HG03039 (cell line): Measurements from ENCODE around the gene PAX6.

Source experiments
- ATAC-seq: cut with Tn5 transposase; IDR thresholded peaks from one replicate; pipeline ENCODE4 v1.9.1; 2021; ENCODE audit warnings: mild to moderate bottlenecking, moderate library complexity; ENCODE audit not compliant: unreplicated experiment

The PAX6 gene

DNA sequence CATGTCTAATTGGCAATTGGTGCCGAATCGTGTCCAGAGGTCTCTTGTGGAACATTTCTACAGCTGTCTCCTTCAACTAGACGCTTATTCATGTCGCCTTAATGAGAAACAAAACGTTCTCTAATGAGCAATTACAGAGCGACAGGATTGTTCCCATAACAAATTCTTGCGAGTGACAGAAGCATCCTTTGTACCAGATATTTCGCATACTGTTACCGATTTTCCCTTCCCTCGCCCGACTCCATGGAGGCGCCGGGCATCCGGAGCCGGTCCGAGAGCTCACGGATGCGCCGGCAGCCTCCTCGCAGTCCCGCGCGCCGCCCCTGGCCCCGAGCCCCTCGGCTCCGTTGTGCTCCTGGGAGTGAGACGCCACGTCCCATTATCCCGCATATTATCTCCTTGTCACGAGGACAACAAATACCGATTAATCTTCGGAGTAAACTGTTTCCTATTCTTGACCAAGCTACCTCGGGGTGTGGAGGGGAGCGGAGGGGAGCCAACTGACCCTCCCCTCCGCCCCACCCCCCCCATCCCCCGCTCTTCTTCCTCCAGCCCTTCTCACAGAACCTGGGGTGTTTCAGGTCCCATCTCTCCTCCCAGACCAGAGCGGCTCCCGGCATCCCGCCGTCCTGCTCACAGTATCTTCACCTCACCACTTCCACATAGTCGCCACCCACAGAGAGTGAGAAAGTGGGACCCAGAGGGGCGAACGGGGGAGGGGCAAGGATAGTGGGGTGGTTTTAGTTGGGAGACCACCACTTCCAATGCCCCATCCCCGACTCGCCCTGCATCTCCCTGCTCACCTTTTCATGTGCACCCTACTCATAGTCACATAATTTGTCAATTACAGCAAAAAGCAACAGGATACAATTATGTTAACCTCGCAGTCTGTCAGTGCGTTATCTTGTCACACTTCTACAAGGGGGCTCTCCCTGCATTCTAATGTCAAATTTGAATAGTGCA, 11.4 kb downstream of the PAX6 start:
- ATAC-seq = no peak

DNA sequence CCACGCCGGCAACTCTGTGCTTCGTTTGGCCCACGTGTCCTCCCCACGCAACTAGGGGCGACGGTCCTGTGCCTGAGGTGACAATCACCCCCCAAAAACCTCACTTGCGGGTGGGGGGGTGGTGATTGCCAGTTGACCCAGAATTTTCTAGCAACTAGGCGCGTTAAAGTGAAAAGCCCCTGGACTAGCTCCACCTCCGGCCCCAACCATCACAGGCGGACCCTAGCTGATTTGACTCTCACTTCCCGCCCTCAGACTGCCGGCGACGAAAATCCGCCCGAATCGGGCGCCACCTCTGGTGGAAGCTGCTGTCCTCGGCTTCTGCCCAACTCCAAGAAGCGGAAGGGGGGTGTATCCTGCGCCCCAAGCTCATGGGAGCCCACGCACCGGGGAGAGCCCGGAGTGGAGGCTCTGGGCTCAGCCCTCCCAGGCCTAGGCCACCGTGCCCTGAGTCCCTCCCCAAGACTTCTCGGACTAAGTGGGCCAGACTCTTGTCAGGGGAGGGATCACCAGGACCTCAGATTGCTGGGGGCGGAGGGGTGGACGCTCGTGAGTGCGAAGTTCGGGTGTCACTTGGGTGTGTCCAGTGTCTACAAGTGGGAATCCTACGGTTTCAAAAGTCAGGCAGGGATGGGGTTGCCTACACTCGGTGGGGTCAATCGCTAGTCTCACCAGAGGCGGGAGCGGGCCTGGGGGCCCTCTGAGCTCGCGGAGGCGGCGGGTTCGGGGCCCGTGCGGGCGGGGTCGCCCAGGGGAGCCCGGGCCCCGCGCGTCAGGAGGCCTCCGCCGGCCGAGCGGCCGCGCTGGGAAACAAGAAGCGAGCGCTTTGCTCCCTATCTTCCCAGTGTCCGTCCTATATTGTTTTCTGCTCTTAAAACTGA, 12.3 kb downstream of the PAX6 start:
- ATAC-seq = no peak

DNA sequence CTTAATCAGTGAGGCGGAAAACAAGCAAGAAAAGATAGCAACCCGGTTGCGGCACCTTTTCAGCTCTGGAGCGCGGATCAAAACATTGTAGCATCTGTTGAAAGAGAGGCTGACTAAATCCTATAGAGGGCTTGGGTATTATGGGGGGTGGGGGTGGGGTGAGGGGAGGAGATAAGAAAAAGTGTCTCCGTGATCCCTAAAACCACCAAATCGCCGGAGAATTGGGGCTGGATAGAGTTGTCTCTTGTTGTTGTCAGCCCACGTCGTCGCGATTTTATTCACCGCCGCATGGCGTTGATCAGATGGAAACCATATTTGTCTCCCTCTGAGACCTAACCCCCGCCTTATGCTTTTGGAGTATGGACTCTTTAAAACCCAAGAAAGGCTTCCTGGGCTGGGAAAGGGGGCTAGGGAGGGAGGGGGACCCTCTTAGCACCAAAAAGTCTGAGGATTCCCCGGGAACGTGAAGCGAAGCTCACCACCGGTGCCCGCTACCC, 13.0 kb downstream of the PAX6 start:
- ATAC-seq = no peak

DNA sequence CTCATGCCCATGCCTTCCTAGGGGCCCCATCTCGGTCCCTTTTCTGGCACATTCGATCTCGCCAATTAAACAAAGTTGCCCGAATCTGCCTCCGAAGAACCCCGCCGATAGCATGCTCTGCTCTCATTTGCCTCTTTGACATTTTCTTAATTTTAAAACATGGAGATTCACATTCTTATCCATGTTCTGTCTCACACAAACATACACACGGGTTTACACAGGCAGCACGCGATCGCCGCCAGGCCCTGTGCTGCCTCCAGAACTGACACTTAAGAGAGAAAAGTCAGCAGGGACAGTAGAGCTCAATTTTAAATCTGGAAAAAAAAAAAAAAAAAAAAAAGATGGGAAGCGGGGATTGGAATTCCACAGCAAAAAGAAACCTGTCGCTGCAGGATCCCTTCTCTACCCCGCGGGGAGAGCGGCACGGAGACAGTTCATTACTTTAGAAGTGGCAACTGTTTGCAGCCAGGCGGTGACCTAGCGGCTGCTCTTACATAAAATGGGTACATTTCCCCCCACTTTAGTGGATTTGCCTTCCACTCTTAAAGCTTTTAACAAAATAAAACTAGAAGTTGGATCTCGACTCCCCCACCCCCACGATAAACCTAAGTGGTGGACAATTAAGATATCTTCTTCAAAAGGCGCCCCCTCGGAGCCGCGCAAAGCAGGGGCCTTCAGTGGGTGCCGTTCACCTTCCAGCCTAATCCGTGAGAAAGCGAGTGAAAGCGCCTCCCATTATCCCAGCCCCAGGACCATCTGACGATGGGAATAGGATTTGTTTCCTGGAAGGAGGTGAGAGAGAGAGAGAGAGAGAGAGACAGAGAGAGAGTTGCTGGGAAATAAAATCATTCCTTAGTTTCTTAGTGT, 13.7 kb downstream of the PAX6 start:
- ATAC-seq = no peak

DNA sequence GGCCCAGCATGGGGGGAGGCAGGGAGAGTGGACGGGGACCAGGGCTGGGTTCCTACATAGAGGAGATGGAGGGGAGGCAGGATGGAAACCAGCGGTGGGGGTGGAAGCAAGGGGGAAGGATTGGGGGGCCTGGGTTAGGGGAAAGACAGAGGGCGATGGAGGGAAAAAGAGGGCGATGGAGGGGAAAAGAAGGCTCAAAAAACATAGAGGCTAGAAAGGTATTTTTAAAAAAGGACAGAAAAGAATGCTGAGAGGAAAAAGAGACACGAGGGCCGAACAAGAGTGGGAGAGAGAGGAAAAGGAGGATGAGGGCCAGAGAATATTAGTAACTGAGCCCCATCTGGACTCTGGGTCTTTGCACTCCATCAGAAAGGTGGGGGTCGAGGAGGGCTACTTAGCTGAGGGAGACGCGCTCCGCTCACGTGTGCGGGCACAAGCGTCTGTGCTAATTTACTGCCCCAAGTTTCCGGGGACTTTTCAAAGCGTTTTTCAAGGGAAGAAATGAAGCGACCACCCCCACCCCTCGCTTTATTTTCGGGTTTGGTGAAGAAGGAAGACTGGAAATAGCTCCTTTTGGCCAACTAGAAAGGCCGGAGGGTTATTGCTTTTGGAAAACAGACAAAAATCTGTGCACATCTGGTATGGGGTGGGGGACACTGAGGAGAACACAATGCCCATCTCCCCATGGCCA, 14.5 kb downstream of the PAX6 start:
- no peak for ATAC-seq

DNA sequence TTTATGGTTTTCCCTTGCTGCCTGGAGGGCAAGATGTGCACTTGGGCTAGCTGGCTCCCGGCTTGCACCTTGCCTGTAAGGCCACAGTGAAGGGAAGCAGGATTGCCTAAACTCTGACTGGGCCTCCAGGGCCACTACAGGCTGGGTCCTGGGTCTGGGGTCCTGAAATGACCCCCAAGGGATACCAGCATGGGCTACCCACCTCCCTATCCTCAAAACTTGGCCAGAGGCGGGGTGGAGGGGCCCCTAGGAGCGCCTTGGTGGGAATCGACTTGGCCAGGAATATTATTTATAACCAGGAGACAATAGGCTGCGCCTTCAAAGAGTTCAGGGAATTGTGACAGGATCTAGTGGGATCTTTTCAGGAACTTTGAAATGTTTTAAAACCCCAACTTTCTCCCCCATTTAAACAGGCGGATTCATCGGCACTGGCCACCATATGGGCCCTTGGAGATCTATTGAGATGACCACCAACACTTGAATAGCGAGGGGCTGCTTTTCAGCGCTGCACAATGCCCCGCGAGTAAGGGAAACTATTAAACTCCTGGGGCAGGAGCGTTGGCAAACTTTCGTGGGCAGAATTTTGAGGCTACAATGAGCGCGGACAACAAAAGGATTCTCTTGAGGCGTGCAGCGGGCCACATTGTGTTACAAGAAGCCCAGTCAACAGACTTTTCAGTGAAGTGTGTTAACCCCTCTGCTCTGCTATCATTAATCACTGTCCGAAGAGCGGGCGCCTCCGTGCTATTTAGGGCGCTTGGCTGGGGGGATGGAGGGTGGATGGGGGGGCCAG, 15.2 kb downstream of the PAX6 start:
- no peak for ATAC-seq

DNA sequence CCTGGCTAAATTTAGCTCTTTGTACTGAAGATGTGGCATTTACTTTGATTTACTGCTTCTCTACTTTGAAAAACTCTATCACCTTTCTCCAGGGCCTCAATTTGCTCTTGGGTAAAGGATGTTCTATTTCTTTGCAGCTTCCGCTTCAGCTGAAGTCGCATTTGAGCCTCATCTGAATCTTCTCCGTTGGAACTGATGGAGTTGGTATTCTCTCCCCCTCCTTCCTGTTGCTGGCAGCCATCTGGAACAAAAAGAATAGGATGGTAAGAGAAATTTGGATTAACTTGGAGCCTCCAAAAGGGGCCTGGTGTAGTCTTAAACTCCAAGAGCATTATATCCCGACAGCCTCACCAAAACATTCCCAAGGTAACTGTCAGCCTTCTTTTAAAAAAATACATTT, 16.6 kb downstream of the PAX6 start:
- ATAC-seq = no peak

DNA sequence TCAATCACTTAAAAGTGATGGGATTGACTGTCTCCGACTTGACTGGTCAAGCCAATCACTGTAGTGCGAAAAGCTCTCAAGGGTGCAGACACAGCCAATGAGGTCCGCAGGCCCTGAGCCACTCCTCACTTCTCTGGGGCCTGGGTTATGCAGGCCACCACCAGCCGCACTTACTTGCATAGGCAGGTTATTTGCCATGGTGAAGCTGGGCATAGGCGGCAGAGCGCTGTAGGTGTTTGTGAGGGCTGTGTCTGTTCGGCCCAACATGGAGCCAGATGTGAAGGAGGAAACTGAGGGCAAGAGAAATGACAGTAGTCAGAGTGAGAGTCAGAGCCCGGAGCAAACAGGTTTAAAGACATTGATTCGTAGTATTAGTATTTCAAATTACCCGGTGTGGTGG, 17.9 kb downstream of the PAX6 start:
- no peak for ATAC-seq

DNA sequence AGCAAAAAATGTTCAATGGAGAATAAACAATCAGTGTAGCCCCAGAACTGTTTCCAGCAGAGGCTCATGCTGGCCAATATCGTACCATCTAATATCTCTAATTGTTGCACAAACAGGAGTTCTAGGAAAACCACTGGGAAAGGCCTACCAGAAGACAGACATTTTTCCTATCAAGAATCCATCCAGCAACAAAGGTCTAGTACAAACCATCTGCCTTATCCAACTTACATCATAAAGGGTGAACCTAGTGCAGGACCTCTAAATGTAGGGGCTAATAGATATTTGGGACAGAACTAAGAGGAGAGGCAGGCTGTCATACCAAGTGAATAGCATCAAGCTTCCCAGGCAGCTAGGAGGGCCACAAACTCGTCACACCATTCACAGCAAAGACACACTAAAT, 18.7 kb downstream of the PAX6 start:
- ATAC-seq = no peak

DNA sequence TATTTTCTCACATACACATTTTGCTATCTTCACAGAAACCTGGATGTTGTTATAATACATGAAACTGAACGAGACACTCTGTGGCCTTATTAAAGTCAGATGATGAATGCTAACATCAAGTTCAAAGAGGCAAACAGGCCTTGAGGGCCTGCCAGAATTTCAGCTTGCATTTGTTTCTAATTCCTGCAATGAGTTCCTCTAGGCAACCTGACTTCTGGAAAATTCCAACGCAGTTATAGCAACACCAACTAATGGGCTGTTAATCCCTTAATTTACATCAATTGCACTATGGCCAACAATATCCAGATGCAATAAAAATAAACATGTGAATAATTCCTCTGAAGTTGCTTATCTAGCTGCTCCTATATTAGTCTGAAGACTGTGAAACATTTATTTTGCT, 19.1 kb downstream of the PAX6 start:
- no peak for ATAC-seq

DNA sequence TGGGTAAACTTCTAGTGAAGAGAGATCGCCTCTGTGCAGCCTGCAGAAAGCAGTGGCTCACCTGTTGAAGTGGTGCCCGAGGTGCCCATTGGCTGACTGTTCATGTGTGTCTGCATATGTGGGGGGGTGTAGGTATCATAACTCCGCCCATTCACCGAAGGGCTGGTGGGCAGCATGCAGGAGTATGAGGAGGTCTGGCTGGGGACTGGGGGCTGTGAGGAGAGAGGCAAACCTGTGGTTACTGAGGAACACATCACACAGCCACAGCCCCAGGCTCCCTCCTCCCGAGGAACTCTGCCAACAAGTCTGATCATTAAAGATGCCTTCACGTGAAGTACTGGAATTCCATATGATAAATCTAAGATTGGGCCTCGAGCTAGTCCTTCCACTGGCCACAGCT, 20.5 kb downstream of the PAX6 start:
- no peak for ATAC-seq

DNA sequence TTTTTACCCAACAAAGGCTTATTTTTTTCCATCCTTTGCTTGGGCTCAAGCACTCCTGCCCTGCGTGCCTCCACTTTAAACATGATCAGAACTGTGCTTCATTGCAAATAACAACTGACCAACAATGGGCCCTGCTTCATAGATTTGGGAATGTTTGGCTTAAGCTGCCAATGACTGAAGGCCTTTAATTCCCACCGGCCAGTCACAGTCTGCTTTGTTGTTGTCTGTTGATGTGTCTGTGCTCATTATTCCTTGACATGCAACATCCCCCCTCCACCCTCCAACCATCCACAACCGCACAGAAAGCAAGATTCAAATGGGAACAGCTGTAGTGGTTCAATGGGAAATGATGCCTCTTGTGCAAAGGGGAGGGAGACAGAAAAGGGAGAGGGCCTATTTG, 23.0 kb downstream of the PAX6 start:
- ATAC-seq = no peak

DNA sequence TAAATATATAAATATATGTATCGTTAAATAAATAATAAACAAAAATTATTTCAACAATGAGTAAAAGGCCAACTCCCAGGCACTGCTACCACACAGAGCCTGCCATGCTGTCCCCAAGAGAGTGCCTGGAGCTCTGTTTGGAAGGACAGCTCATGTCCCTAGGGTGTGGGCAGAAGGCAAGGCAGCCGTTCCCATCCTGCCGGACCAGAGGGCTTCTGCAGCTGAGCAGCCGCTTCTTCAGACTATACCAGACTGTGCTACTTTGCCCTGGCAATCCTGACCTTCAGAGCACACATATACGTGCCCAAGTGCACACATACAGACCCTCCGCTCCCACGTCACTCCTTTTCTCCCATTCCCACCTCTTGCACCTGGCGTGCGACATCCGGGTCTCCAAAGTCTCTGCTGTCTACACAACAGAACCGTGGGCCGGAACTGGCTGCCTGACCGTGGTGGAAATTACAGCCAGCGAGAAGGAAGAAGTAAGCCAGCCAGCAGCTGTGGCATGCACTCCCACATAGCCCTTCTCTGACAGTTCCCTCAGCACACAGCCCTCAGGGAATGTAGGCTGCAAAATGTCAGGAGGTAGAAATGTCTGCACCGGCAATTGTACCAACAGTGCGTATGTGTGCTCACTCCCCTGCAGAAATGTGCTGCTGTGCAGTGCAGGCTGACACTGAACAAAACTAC, 24.0 kb downstream of the PAX6 start:
- ATAC-seq = no peak

DNA sequence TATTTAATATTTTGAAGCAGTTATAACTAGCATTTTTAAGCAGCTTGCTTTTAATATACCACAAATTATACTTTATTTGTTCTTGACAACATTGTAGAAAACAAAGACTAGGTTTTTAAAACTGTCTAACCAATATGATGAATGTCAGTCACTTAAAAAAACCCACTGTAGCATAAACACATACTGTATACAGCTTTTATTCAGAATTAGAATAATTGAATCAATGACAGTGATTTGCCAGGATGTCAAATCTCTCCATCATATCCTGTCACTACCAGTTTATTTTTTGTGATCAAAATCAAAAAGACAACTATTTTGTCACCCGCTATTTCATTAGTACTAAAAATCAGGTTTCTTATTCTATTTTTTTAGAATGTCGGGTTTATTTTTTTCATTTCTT, 26.5 kb downstream of the PAX6 start:
- no peak for ATAC-seq

DNA sequence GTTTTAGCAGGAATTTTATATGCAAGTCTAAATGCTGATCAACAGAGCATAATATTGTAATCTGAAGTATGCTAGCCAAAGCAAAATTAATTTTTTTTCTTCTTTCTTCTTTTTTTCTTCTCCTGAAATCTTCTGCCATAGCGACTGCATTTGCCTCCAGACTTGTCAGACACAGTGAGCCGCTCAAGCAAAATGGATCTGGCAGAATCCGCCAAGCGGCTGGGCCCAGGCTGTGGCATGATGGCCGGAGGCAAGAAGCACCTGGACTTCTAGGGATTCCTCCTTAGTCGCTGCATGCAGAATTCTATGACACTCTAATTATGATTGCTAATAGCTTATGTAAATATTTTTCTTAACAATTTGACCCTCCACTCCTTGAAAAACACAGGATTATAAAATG, 27.9 kb downstream of the PAX6 start:
- no peak for ATAC-seq

DNA sequence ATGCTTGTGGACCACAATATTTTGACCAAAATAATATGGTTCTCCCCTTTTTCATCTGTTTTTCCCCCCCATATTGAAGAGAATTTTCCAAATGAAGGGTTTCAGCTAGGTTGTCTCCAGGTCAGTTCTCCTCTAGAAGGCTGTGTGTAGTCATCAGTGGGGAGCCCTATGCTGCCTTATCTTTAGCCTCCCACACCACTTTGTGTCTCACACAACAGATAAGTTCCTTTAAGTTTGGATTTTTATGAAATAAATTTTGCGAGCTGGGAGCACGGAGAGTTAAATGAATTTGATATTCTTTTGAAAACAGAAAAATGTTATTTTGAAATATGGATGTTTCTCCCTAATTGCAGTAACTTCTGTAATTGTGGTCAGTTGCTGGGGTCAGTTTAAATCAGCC, 28.9 kb downstream of the PAX6 start:
- ATAC-seq = no peak

DNA sequence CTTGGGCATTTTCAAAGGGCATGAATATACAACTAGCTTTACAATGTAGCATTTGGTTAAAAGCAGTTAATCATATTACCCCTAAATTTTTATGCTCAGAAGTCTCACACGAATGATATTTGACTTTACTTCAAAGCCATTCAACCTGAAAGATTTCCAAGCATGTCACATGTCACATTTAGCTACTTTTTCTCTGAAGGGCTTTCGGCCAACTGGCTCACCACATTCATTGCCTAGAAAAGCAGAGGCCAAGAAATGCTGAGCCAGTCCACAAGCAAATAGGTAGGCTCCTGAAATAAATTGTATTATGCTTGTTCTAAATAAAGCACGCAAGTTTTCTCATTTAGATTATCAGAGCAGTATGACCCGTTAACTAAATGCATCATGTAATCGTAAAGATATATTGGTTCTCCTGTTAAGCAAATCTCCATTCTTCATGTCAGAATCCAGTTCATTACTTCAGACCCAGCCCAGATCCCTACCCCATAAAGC, 30.6 kb downstream of the PAX6 start:
- no peak for ATAC-seq

DNA sequence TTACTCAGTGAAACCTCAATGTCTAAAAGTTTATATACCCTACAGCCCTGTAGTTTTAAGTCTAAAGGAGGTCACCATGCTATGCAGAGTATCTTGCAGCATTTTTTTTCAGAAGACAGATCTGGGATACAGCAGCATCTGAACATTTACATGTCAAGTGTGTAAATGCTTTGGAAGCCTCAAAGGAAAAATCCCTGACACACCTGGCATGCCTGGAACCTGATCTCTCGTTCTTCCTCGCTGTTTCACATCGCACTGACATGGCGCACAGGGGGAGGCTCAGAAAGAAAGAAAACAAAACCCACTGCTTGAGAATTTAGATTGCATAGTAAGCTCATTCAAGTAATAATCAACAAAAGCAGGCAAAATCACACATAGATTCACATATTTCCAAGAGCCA, 31.0 kb downstream of the PAX6 start:
- no peak for ATAC-seq

DNA sequence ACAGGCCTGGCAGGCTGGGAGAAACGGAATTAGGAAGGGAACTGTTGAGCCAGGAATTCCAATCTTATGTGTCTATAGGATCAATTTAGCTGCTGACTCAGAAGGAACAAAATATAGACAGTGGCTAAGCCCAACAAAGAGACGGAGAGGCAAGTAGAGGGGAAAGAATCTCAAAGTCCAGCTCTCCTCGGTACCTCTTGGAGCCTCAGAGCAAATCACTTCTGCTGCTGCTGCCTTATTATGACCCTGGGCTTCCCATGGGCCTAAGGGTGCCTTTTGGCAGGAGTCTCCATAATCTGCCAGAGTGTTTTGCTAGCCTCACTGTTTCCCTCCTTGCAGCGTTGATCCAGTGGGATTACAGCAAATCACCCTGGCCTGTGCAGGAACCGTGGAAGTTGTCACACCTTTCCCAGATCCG, 31.7 kb downstream of the PAX6 start:
- no peak for ATAC-seq
